GM21528 (cell line): Measurements from ENCODE around the gene QKI.

Experiments
- ATAC-seq: cut with Tn5 transposase; IDR thresholded peaks from one replicate; pipeline ENCODE4 v1.9.1; 2021; ENCODE audit warnings: mild to moderate bottlenecking, moderate library complexity; ENCODE audit not compliant: unreplicated experiment, low FRiP score

The QKI gene

DNA sequence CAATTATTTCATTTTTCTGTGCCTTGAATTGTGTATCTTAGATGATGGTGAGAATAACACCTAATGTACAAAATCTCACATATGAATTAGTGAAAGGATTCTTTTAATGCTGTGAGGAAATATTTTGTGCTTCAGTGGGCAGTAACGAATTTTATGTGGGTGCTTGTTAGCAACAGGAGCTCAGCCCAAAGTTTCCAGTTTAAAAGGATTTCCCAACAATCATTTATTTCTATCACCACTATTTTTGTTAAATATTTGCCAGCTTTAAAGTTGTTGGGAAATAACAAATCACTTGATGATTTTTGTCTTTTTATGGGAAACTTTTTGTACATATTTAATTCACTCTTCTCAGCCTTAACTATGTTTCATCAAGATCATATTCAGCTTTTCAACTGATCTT is 111.8 kb downstream of the QKI start:
- ATAC-seq, result no peak

DNA sequence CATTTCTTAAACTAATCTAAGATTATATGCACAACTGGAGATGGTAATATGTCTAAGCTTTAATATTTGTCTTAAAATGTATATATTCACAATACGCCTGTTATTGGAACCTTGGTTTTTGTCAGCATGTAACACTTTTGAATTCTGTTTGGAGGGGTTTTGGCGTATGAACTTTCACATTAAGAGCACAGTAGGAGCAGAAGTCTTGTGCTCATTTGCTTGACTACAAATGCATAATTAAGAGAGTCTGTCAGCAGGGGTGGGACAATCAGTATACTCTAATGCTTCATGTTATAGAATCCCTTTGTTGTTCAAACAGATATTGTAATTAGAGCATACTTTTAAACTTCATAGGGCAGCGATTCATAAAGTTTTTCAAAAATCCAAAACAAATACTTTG is 112.8 kb downstream of the QKI start:
- no peak for ATAC-seq

DNA sequence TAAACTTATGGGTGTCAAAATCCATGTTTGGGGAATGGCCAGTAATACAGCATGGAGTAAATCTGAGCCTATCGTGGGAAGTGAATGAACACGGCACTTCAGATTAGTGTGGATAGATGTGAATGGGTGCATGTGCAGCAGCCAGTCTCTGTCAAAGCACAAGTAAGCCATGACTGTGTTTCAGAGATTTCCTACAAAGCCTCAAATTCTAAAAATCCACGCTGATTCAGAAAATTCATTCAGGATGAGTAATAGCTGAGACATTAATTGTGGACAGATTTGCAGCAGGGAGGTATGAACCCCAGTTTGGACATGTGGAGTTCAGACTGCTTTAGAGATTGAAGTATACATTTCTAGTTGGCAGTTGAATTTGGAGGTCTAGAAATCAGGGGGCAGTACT is 115.1 kb downstream of the QKI start:
- no peak for ATAC-seq

DNA sequence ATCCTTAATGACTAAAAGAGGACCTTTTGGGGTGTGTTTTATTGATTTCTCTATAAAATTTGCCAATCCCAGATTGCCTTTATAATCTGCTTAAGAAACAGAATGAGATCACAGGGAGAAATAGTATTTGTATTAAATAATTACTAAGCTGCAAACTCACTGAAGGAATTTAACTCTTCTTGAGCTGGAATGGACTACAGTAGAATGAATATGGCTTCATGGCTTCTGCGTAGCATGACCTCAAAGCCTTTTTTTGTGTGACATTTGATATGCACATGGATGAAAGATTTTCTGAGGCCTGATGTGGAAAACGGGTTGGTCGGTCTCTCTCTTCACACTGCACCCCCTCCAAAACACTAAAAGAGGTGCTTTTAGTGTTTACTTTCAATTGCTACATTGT is 115.9 kb downstream of the QKI start:
- no peak for ATAC-seq

DNA sequence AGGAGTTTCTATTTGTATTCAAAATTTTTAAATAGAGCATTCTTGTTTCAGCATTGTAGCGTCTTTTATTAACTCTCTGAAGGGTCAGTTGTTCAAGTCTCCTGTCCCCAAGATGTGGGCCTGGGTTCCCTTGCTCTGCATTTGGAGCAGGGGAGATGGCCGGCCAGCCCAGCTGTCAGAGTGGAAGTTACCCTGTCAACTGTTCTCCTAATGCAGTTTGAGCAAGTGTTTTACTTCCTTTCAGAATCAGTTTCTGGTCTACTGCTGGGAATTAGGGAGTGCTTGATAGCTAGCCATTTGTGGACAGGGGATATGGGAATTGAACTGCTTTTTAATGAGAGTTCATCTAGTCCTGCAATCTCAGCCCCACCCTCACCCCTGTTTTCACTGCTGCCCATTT is 116.6 kb downstream of the QKI start:
- ATAC-seq, result no peak

DNA sequence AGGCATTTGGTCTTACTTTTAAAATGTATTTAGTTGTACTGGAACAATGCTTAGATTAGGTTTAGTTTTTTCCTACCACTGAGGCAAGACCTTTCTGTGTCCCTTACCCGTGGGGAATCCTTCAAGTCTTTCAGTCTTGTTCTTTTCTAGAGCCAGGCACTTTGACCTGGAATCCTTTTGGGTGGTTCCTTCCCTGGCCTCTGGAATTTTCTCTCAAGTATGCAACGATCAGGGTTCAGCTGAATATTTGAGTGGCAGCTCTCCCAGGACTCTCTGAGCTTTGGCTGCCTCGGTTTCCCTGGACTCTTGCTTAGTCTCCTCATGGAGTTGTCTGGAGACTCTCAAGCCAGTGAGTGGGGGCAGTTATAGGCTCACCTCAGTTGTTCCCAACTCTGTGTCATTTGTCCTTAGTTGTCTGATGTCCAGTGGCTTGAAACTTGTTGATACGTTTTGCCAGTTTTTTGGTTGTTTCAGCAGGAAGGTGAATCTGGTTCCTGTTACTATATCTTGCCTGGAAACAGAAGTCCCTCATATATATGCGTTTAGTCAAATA is 118.1 kb downstream of the QKI start:
- ATAC-seq, result no peak

DNA sequence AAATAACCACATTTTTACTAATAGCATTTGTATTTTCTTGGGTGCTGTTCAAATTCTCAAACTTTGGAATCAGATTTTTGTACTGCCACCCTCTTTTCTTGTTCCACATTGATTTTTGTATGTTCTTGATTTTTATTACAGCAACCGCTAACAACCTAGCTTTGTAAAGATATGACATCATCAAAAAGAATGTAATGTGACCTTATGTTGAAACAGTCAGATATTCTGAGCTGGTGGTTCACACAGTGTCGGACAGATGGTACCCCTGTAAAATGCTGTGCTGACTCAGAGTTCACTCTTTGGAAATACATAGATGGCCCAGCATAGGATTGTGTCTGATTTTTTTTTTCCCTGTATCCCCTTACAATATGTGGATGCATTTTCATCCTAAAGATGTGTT is 118.9 kb downstream of the QKI start:
- ATAC-seq, result no peak

DNA sequence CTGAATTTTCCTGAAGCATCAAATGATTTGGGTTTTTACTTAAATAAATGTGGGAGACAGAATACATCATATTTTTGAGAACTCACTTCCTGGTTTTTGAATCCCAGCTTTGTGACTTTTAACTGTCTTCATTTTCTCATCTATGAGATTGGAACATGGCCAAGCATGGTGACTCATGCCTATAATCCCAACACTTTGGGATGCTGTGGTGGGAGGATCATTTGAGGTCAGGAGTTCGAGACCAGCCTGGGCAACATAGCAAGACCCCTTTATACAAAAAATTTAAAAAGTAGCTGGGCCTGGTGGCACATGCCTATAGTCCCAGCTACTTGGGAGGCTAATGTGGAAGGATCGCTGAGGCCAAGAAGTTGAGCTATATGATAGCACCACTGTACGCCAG is 122.3 kb downstream of the QKI start:
- no peak for ATAC-seq

DNA sequence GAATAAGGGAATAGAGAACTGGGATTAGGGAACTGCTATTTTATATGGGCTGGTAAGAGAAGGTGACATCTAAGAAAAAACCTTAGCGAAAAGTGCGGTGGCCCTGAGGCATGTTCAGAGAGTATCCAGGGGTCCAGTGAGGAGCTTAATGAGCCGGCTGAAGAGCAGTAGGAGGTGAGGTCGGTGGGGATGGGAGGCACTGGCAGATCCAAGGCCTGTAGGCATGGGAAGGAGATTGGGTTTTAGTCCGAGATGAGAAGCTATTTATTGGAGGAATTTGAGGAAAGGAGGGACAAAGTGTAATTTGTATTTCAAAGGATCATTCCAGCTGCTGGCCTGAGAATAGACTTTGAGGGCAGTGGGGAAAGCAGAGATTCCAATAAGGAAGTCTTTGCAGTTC is 123.8 kb downstream of the QKI start:
- ATAC-seq, result no peak

DNA sequence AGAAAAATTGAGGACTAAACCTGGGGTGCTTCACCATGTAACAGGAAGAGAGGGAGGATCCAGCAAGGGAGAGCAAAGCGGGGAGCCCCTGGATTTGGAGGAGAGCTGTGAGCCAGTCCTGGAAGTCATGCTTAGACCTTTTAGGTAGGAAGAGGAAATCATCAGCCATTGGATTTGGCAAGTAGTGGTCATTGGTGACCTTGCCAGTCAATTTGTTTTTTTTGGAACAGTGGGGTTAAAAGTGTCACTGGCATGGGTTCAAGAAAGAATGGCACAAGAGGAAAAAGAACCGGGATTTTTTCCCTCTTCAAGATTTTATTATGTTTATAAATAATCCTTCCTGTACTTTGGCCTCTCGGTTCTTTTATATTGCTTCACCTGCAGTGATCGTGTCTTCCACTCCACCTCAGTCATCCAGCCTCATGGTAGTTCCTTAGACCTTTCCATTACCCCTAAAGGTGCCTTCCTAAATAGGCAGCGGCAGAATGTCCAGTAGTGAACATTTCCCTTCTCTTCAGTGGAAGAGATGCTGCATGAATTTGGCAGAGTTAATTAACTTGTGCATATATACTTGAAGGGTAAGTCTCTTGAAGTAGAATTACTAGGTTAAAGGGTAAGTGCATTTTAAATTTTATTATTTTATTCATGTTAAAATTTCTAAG is 124.7 kb downstream of the QKI start:
- no peak for ATAC-seq

DNA sequence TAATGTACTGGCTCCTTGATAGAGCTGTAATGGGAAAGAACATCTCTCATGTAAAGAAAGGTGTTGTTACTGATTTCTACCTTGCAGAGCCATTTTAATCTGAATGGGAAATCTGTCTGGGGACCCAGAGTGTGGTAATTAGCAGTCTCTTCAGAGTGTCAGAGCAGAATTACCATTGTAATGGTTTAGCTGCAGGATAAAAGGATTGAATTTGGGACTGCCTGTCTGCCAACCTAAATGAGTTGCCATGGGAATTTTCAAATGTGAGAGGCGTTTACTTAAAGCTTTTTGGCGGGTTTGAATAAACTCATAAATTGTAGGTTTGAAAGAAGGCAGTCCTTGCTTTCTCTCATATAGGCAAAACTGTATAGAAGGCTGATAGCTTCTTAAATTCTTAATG is 128.8 kb downstream of the QKI start:
- no peak for ATAC-seq

DNA sequence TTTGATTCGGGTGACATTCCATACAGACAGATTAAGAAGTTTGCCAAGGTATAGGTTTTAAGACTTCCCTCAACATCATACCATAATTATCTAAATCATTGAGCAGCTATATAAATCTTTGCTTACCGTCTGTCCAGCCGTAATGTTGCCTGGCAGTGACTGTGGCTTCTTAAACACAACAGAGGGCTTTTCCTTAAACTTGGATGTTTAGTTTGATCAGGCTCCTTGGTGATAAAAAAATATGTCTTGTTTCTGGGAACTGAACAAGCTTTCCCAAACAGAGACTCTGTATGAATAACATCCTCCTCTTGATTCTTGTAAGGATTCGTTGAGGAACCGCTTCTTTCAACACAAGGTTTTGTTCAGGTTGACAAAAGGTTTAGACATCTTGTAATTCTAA is 130.9 kb downstream of the QKI start:
- ATAC-seq, result no peak

DNA sequence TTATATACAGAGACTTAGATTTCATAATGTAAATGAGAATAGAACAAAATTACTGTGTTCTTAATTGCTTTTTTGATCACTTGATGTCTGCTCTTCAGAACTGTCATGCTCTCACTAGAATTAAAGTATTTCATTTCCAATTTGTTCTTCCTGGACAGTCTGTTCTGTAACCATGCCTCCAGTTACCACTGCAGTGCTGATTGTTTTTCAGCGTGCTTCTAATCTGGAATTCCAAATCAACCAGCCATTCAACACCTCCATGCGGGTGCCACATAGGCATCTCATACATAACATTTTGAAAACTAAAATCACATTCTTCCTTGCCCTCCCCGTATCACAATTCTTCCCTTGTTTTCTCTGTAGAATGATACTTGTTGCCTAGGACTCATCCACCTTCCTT is 132.8 kb downstream of the QKI start:
- ATAC-seq, result no peak

DNA sequence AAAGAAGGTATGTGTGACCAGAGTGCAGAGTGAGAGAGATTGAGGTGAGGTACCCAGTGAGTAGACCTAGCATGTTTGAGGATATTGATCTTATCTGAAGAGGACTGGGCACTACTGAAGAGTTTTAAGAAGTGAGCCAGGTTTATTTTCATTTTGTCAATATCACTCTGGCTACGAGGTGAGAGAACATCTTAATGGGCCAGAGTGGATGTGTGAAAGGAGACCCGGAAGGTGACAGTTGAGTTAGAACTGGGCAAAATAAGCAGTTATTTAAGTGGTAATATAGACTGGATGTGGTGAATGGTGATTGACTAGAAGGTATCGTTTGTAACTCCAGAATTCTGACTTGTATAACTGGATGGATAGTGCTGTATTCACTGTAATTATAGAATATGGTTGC is 134.1 kb downstream of the QKI start:
- no peak for ATAC-seq

DNA sequence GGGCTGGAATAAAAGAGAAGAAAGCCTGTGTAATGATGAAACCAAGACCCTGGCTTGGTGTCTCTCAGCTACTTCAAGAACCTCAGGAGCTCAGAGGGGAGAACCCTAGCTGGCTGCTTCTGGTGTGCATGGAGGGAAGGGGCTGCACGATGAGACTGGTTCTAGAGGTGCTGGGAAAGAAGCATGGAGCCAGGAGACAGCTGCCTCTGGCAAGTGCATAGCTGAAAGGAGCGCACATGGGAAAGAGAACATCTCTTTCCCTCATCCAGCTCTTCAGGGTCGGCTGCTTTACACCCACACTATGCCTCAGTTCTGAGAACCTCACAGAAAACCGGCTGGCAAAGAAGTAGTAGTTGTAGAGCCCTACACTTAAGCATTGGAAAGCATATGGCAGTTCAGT is 139.5 kb downstream of the QKI start:
- ATAC-seq, result no peak

DNA sequence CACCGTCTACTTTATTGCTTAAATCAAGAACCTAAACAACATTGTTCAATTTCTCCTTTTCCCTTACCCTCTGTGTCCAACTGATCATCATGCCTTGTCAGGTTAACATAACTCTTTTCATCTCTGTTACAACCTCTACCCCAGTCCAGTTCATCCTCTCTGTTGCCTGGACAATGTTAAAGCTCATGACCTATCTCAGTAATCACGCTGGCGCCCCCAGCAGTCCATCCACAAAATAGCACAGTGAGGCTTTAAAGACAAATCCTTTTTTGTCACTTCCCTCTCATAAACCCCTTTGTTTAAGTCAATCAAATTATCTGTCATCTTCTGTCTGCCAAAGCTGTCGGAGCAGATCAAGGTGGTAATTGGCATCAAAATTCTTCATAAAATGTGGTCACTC is 140.1 kb downstream of the QKI start:
- ATAC-seq, result no peak

DNA sequence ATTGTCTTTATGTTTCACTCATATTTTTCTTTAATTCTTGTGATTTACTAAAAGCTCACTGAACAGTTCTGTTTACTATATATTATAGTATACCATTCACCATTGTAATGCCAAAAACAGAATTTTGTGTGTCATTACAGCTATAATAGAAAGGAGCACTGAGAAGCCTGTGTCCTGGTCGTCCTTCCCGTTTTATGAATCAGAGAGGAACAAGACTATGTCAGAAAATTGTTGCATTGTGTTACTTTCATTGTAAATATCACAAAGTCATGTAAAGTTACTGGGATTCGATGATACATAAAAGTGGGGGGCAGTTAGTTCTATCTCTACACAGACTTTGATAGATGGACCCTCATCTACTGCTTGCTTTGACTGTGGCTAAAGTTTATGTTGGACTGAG is 145.1 kb downstream of the QKI start:
- ATAC-seq, result no peak

DNA sequence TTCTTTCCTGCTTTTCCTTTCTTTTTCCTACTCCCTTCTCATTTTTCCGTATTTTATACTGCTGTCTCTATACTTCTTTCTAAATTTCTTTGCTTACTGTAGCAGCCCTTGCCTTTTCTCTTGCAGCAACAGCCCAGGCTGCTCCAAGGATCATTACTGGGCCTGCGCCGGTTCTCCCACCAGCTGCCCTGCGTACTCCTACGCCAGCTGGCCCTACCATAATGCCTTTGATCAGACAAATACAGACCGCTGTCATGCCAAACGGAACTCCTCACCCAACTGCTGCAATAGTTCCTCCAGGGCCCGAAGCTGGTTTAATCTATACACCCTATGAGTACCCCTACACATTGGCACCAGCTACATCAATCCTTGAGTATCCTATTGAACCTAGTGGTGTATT is 148.8 kb downstream of the QKI start:
- ATAC-seq, result no peak

DNA sequence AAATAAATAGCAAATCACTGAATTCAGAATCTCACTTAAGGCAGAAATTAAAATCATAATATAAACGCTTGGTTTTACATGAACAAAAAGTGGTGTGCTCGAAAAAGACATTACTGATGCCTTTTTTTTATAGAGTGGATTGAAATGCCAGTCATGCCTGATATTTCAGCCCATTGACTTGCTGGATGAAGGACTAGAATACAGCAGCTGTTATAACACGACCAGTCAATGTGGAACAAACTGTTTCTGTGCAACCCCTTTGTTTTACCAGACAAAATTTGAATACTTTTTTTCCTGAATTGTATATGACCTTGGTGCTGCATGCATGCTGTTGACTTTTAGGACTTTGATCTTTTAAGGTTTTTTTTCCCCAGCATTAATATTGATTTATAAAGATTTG is 150.0 kb downstream of the QKI start:
- ATAC-seq, result no peak

DNA sequence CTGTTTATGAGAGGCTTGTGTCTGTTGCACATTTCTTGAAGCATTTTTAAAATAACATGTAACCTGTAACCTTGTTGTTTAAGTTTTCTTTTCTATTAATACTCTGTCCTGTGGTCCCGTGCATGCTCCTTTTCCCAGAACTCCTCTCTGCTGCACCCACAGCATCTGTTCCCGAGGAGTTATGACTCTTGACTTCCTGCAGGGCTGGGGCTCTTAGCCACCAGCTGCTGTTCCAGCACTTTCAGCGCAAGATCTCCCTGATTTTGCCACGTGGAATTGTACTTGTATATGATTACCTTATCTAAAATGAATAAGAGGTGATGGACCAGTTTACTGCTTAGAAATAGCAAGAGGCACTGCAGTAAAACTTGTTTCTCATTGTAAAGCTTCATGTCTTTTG is 150.6 kb downstream of the QKI start:
- ATAC-seq, result no peak

DNA sequence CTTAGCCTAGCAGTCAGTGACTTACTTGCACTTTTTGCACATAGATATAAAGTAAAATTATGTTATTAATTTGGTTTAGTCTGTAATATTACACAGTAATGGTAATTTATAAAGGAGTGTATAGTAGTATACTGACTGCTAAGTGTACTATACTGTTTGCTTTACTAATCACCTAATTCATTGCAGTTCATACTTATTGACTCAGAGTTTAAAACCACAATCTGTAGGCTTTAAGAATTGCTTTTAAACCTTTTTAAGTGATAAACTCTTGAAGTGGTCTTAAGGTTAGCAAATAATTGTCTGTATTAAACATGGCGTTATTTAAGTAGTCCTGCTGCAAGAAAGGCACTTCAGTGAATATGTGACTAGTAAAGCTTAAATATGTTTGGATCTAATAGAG is 151.5 kb downstream of the QKI start:
- ATAC-seq, result no peak

DNA sequence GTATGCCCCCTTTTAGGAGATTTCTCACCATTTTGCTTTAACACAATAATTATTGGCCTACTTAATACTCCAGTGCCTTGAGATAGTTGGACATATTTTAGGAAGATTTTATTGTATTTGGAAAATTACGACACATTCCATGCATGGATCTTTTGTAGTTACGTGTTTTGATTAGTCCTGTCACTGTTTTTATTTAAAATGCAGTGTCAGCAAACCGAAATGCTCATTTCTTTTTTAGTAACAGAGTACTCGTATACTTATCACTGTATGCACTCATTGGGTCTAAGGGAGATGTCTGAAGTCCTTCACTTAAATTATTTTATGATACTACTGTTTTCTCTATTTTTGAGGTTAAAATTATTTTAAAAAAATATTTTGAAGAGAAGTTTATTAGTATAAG is 153.8 kb downstream of the QKI start:
- no peak for ATAC-seq
